IMR-90 (cell line): ENCODE measurements around the gene CCDC40. TPM values are rescaled to one million over a fixed set of nuclear protein-coding genes. Genes with fewer than 3 reads are reported as not detected.

ENCODE experiments used
- ATAC-seq: fragments of 200-7000 bp; cut with Tn5 transposase; 2 replicates; pipeline ENCODE4 v1.9.1; 2020; ENCODE audit warnings: low read depth, mild to moderate bottlenecking, moderate library complexity
- BruUV-seq: library from RNA; stranded (reverse); fragments of 400-500 nt; replicated peaks from 2 replicates; lab custom pipeline; 2021; lab: Mats Ljungman, UMichigan
- CTCF ChIA-PET: fragments of 300-600 bp; formaldehyde crosslinking; extraction: SDS; loops from one replicate; lab custom pipeline; 2021; ENCODE audit warnings: antibody characterized with exemption; lab: Yijun Ruan, JAX
- POLR2A ChIA-PET: fragments of 300-600 bp; sonication (Branson Sonifier 250); formaldehyde crosslinking; loops from one replicate; lab custom pipeline; 2022; ENCODE audit warnings: antibody characterized with exemption; ENCODE audit not compliant: unreplicated experiment; lab: Charles Lee
- DNase-seq: peaks from one replicate; pipeline ENCODE4 v3.0.0; 2013
- H2AFZ ChIP-seq: replicated peaks from 2 replicates; pipeline ENCODE3; 2013; ENCODE audit warnings: low read length, mild to moderate bottlenecking; ENCODE audit not compliant: poor library complexity
- H2AK5ac ChIP-seq: 2 replicates; pipeline ENCODE4 v1.6.1; 2013; ENCODE audit warnings: low read depth, low read length, inconsistent platforms
- H2AK9ac ChIP-seq: replicated peaks from 2 replicates; pipeline ENCODE3; 2013; ENCODE audit warnings: mild to moderate bottlenecking, low read depth, low read length, moderate library complexity; ENCODE audit not compliant: poor library complexity
- H2BK120ac ChIP-seq: 2 replicates; pipeline ENCODE4 v1.6.1; 2013; ENCODE audit warnings: low read depth, low read length, inconsistent platforms
- H2BK15ac ChIP-seq: 3 replicates; pipeline ENCODE4 v1.6.1; 2013; ENCODE audit warnings: low read depth, low read length, inconsistent platforms
- H2BK20ac ChIP-seq: 2 replicates; pipeline ENCODE4 v1.6.1; 2013; ENCODE audit warnings: low read depth, mild to moderate bottlenecking, inconsistent platforms, low read length, moderate library complexity
- H2BK5ac ChIP-seq: 2 replicates; pipeline ENCODE4 v1.6.1; 2013; ENCODE audit warnings: mild to moderate bottlenecking, low read depth, low read length, inconsistent platforms; ENCODE audit not compliant: poor library complexity, severe bottlenecking
- H3K14ac ChIP-seq: replicated peaks from 2 replicates; pipeline ENCODE4 v1.6.1; 2013; ENCODE audit warnings: low read depth, low read length, inconsistent platforms
- H3K18ac ChIP-seq: 2 replicates; pipeline ENCODE4 v1.6.1; 2013; ENCODE audit warnings: low read depth, low read length, control low read depth
- H3K23ac ChIP-seq: 2 replicates; pipeline ENCODE4 v1.6.1; 2013; ENCODE audit warnings: low read depth, low read length, inconsistent platforms
- H3K27ac ChIP-seq: 2 replicates; pipeline ENCODE4 v1.5.1; 2013; ENCODE audit warnings: mild to moderate bottlenecking, control low read depth, low read length; ENCODE audit not compliant: insufficient read depth
- H3K27me3 ChIP-seq: 2 replicates; pipeline ENCODE4 v1.6.1; 2013; ENCODE audit warnings: low read length; ENCODE audit not compliant: control insufficient read depth, insufficient read depth
- H3K36me3 ChIP-seq: 2 replicates; pipeline ENCODE4 v1.6.1; 2013; ENCODE audit warnings: low read length, mixed read lengths; ENCODE audit not compliant: control insufficient read depth, insufficient read depth
- H3K4ac ChIP-seq: 2 replicates; pipeline ENCODE4 v1.6.1; 2013; ENCODE audit warnings: low read depth, low read length, inconsistent platforms
- H3K4me1 ChIP-seq: 2 replicates; pipeline ENCODE4 v1.6.1; 2013; ENCODE audit warnings: low read length, mixed read lengths; ENCODE audit not compliant: control insufficient read depth, insufficient read depth
- H3K4me2 ChIP-seq: 2 replicates; pipeline ENCODE4 v1.6.1; 2013; ENCODE audit warnings: low read depth, mild to moderate bottlenecking, control low read depth, low read length, moderate library complexity
- H3K4me3 ChIP-seq: 2 replicates; pipeline ENCODE4 v1.5.1; 2013; ENCODE audit warnings: low read depth, mild to moderate bottlenecking, control low read depth, low read length, moderate library complexity; ENCODE audit not compliant: insufficient read depth
- H3K56ac ChIP-seq: 2 replicates; pipeline ENCODE4 v1.6.1; 2013; ENCODE audit warnings: low read length, inconsistent platforms; ENCODE audit not compliant: insufficient read depth; ENCODE audit errors: extremely low read depth
- H3K79me1 ChIP-seq, 2 experiments: 2 replicates each; pipeline ENCODE4 v1.6.1; 2013; ENCODE audit warnings: low read length in 2 of 2, inconsistent platforms in 1 of 2, low read depth in 1 of 2
- H3K9ac ChIP-seq: 2 replicates; pipeline ENCODE4 v1.6.1; 2013; ENCODE audit warnings: low read depth, low read length, control low read depth
- H3K9me1 ChIP-seq: 2 replicates; pipeline ENCODE4 v1.6.1; 2013; ENCODE audit warnings: low read length, inconsistent platforms; ENCODE audit not compliant: insufficient read depth
- H3K9me3 ChIP-seq: 2 replicates; pipeline ENCODE4 v1.6.1; 2013; ENCODE audit warnings: low read length; ENCODE audit not compliant: control insufficient read depth, insufficient read depth
- H4K20me1 ChIP-seq: 2 replicates; pipeline ENCODE4 v1.6.1; 2013; ENCODE audit warnings: low read length, inconsistent platforms; ENCODE audit not compliant: insufficient read depth
- H4K5ac ChIP-seq: 2 replicates; pipeline ENCODE4 v1.6.1; 2013; ENCODE audit warnings: mild to moderate bottlenecking, low read depth, low read length, control low read depth
- H4K8ac ChIP-seq, 2 experiments: 2 replicates each; pipeline ENCODE4 v1.6.1; 2013; ENCODE audit warnings: low read depth in 2 of 2, low read length in 2 of 2, control low read depth in 1 of 2, inconsistent platforms in 1 of 2
- H4K91ac ChIP-seq: 2 replicates; pipeline ENCODE4 v1.6.1; 2013; ENCODE audit warnings: low read depth, low read length, inconsistent platforms; ENCODE audit not compliant: insufficient read depth
- BHLHE40 ChIP-seq: fragments of 150-350 bp; IDR thresholded peaks from 2 replicates; pipeline ENCODE4 v1.6.1; 2016; ENCODE audit warnings: mild to moderate bottlenecking, low read depth, low read length
- WGBS, 2 experiments: methylation state at CpG; one replicate each; pipeline versions ENCODE4 v1.1.5 to v1.1.7; 2013; ENCODE audit warnings: missing lambda C conversion rate in 2 of 2; ENCODE audit not compliant: insufficient read length in 1 of 2; ENCODE audit errors: extremely low coverage in 2 of 2; 5-methylcytosine and 5-hydroxymethylcytosine counted together
- dilution Hi-C: fragments of 300-500 bp; cut with HindIII; formaldehyde crosslinking; loops from one replicate; pipeline ENCODE4 v1.14.3; 2018; ENCODE audit warnings: low sequenced_read_pairs; ENCODE audit not compliant: unreplicated experiment
- in situ Hi-C: fragments of 300-500 bp; cut with MboI; formaldehyde crosslinking; loops from 3 replicates; pipeline ENCODE4 v1.14.3; 2019; ENCODE audit warnings: low sequenced_read_pairs, inconsistent platforms, mixed read lengths
- intact Hi-C: fragments of 100-400 bp; cut with micrococcal nuclease; formaldehyde crosslinking; loops from 2 replicates; pipeline ENCODE4 v1.10.0; 2022
- polyA plus RNA-seq, 3 experiments: library from polyadenylated mRNA; depleted of rRNA; stranded (reverse); fragments of >200 nt; gene quantifications; 2 replicates each; pipeline ENCODE4 v1.2.3, GENCODE V29; 2012; ENCODE audit warnings: low replicate concordance in 1 of 3
- total RNA-seq: library from RNA; depleted of rRNA; stranded (reverse); fragments of >200 nt; gene quantifications from 2 replicates; pipeline ENCODE4 v1.2.3, GENCODE V29; 2012
- TF ChIP-seq, protein P1 (sequence below): conservative IDR thresholded peaks from 2 replicates; pipeline ENCODE4 v1.5.1; 2012; ENCODE audit warnings: mild to moderate bottlenecking, low read depth, low read length, improper control_type of control experiment
- TF ChIP-seq, protein P2 (sequence below): fragments of 150-350 bp; IDR thresholded peaks from 2 replicates; pipeline ENCODE4 v1.6.1; 2017; ENCODE audit warnings: mild to moderate bottlenecking, antibody characterized with exemption, low read length, low read depth

Gene CCDC40
- total and polyA plus RNA-seq, 2 of the 4 experiments (the other 2 are of a cell fraction), result 0.90 to 4.7 TPM

DNA sequence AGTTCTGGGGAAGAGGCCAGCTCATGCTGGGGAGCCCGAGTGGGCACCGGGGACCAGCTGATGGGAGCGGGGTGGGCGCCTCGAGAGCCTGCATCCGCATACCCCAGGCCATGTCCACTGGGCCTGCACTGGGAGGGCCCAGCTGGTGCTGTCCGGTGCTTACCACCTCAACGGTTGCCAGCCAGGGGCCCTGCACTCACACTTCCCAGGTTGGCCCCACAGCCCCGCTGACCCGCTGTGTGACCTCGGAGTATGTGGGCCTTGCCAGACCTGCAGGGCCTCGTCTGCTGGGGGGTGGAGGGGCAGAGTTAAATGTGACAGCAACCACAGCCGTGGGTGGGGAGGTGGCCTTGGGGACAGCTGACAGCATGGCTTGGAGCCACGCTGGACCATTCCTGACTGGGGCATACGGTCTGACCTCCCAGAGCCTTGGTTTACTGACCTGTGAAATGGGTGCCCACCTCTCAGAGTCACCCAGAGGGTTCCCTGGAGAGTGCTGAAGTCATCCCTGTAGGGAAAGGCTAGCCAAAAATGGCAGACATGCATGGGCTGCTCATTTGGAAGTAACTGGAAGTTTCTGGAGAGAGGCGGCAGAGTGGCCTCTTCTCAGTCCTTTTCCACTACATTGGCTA lies 59.5 kb downstream of the CCDC40 start:
- Histone ChIP-seq H2AK9ac (no peak overlapping the region), H2BK120ac (no peak overlapping the region), H3K18ac (no peak overlapping the region), H3K27ac (no peak overlapping the region), H3K23ac (no peak overlapping the region), H3K56ac (no peak overlapping the region), H3K4me3 (no peak overlapping the region), H3K4me2 (no peak overlapping the region), H2BK5ac (no peak overlapping the region), H3K4me1 (no peaks in the 10 kb centered on the region), H3K14ac (no peak overlapping the region), H3K36me3 (no peaks in the 10 kb centered on the region), H2BK15ac (no peak overlapping the region), H4K8ac (no peak overlapping the region), H4K20me1 (no peaks in the 10 kb centered on the region), H4K91ac (no peak overlapping the region), H2BK20ac (no peak overlapping the region), H3K9me3 (no peaks in the 10 kb centered on the region), H3K4ac (no peak overlapping the region), H2AK5ac (no peak overlapping the region), H3K9me1 (peaks cover 3% of the 10 kb centered on the region; the same call in 1 of the 2 replicates), H3K27me3 (peaks cover 2% of the 10 kb centered on the region), H3K9ac (no peak overlapping the region), H2AFZ (no peak overlapping the region), H3K79me1 (no peaks in the 10 kb centered on the region), H4K5ac (no peak overlapping the region)
- no peak for ATAC-seq
- dilution Hi-C loops, result no loop called here
- intact Hi-C loops, result no loop called here
- 83% methylated on average over 7 of the region's 16 CpGs; no CpG with 5 or more reads in 1 of the 2 experiments for WGBS, 2 experiments
- TF ChIP-seq, protein P1, sequence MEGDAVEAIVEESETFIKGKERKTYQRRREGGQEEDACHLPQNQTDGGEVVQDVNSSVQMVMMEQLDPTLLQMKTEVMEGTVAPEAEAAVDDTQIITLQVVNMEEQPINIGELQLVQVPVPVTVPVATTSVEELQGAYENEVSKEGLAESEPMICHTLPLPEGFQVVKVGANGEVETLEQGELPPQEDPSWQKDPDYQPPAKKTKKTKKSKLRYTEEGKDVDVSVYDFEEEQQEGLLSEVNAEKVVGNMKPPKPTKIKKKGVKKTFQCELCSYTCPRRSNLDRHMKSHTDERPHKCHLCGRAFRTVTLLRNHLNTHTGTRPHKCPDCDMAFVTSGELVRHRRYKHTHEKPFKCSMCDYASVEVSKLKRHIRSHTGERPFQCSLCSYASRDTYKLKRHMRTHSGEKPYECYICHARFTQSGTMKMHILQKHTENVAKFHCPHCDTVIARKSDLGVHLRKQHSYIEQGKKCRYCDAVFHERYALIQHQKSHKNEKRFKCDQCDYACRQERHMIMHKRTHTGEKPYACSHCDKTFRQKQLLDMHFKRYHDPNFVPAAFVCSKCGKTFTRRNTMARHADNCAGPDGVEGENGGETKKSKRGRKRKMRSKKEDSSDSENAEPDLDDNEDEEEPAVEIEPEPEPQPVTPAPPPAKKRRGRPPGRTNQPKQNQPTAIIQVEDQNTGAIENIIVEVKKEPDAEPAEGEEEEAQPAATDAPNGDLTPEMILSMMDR, result no peak
- TF ChIP-seq BHLHE40, result no peak
- TF ChIP-seq, protein P2, sequence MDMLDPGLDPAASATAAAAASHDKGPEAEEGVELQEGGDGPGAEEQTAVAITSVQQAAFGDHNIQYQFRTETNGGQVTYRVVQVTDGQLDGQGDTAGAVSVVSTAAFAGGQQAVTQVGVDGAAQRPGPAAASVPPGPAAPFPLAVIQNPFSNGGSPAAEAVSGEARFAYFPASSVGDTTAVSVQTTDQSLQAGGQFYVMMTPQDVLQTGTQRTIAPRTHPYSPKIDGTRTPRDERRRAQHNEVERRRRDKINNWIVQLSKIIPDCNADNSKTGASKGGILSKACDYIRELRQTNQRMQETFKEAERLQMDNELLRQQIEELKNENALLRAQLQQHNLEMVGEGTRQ, result no peak
- DNase-seq, result no peak
- BruUV-seq, result no TSS peak
- ChIA-PET CTCF (no interaction called here), POLR2A (no interaction called here)
- in situ Hi-C loops, result no loop called here
